SK-N-SH treated with all-trans-retinoic acid at 6 μM for 48 hours (cell line): Measurements from ENCODE around the gene FHIT.
A peak's percentile ranks its signal among the peaks of the same experiment; 100 is the strongest.

Experiments
- ATAC-seq: fragments of 200-7000 bp; cut with Tn5 transposase; 3 replicates; pipeline ENCODE4 v1.9.1; 2020; ENCODE audit warnings: mild to moderate bottlenecking, moderate library complexity
- ARNTL ChIP-seq: fragments of 450-650 bp; formaldehyde crosslinking; IDR thresholded peaks from 2 replicates; pipeline ENCODE4 v1.5.0; 2020; ENCODE audit warnings: low read depth, mild to moderate bottlenecking, moderate library complexity, borderline replicate concordance
- BACH2 ChIP-seq: fragments of 250-450 bp; sonication (Bioruptor Pico); IDR thresholded peaks from 2 replicates; pipeline ENCODE4 v1.9.0; 2021; ENCODE audit warnings: mild to moderate bottlenecking, borderline replicate concordance
- ESRRG ChIP-seq: fragments of 250-450 bp; sonication (Bioruptor Pico); IDR thresholded peaks from 2 replicates; pipeline ENCODE4 v1.6.1; 2021; ENCODE audit warnings: mild to moderate bottlenecking
- GLIS3 ChIP-seq: fragments of 250-450 bp; sonication (Bioruptor Pico); IDR thresholded peaks from 2 replicates; pipeline ENCODE4 v1.5.0; 2020; ENCODE audit warnings: mild to moderate bottlenecking, moderate library complexity
- ISL1 ChIP-seq: fragments of 250-450 bp; sonication (Bioruptor Pico); IDR thresholded peaks from 2 replicates; pipeline ENCODE4 v2.1.2; 2022; ENCODE audit warnings: mild to moderate bottlenecking, moderate library complexity
- OSR1 ChIP-seq: fragments of 250-450 bp; sonication (Bioruptor Pico); IDR thresholded peaks from 2 replicates; pipeline ENCODE4 v1.8.0; 2022; ENCODE audit warnings: moderate library complexity, mild to moderate bottlenecking, inconsistent platforms
- PATZ1 ChIP-seq: fragments of 250-450 bp; sonication (Bioruptor Pico); IDR thresholded peaks from 2 replicates; pipeline ENCODE4 v1.8.0; 2020; ENCODE audit warnings: mild to moderate bottlenecking, moderate library complexity, borderline replicate concordance
- PPARA ChIP-seq: fragments of 250-450 bp; sonication (Bioruptor Pico); IDR thresholded peaks from 2 replicates; pipeline ENCODE4 v1.5.0; 2020; ENCODE audit warnings: mild to moderate bottlenecking, borderline replicate concordance
- RARB ChIP-seq: fragments of 250-450 bp; sonication (Bioruptor Pico); IDR thresholded peaks from 2 replicates; pipeline ENCODE4 v1.8.0; 2021; ENCODE audit warnings: mild to moderate bottlenecking, moderate library complexity
- SNAI2 ChIP-seq: fragments of 250-450 bp; sonication (Bioruptor Pico); IDR thresholded peaks from 2 replicates; pipeline ENCODE4 v1.5.0; 2020; ENCODE audit warnings: mild to moderate bottlenecking, moderate library complexity
- TCF4 ChIP-seq: fragments of 250-450 bp; sonication (Bioruptor Pico); IDR thresholded peaks from 2 replicates; pipeline ENCODE4 v1.8.0; 2021; ENCODE audit warnings: mild to moderate bottlenecking, moderate library complexity, borderline replicate concordance
- TOX ChIP-seq: fragments of 250-450 bp; sonication (Bioruptor Pico); IDR thresholded peaks from 2 replicates; pipeline ENCODE4 v1.8.0; 2021; ENCODE audit warnings: mild to moderate bottlenecking, moderate library complexity, borderline replicate concordance
- TSHZ2 ChIP-seq: fragments of 250-450 bp; sonication (Bioruptor Pico); IDR thresholded peaks from 2 replicates; pipeline ENCODE4 v1.5.0; 2020; ENCODE audit warnings: mild to moderate bottlenecking, moderate library complexity
- ZC3H10 ChIP-seq: fragments of 250-450 bp; sonication (Bioruptor Pico); IDR thresholded peaks from 2 replicates; pipeline ENCODE4 v1.5.1; 2021; ENCODE audit warnings: mild to moderate bottlenecking, moderate library complexity
- ZFP3 ChIP-seq: fragments of 250-450 bp; sonication (Bioruptor Pico); IDR thresholded peaks from 2 replicates; pipeline ENCODE4 v1.5.0; 2020; ENCODE audit warnings: mild to moderate bottlenecking, moderate library complexity
- ZFP30 ChIP-seq: fragments of 450-650 bp; formaldehyde crosslinking; IDR thresholded peaks from 2 replicates; pipeline ENCODE4 v1.5.0; 2022; ENCODE audit warnings: mild to moderate bottlenecking, moderate library complexity
- ZNF565 ChIP-seq: fragments of 450-650 bp; formaldehyde crosslinking; conservative IDR thresholded peaks from 2 replicates; pipeline ENCODE4 v1.5.0; 2020; ENCODE audit warnings: low read depth, mild to moderate bottlenecking, moderate library complexity
- ZNF70 ChIP-seq: fragments of 450-650 bp; formaldehyde crosslinking; IDR thresholded peaks from 2 replicates; pipeline ENCODE4 v1.5.0; 2020; ENCODE audit warnings: mild to moderate bottlenecking, moderate library complexity
- ZNF8 ChIP-seq: fragments of 450-650 bp; formaldehyde crosslinking; IDR thresholded peaks from 2 replicates; pipeline ENCODE4 v1.5.0; 2020; ENCODE audit warnings: mild to moderate bottlenecking, moderate library complexity
- TF ChIP-seq, protein P1 (sequence below): fragments of 250-450 bp; sonication (Bioruptor Pico); IDR thresholded peaks from 2 replicates; pipeline ENCODE4 v1.8.0; 2021; ENCODE audit warnings: low read depth, mild to moderate bottlenecking, moderate library complexity, borderline replicate concordance
- TF ChIP-seq, protein P2 (sequence below): fragments of 250-450 bp; sonication (Bioruptor Pico); IDR thresholded peaks from 2 replicates; pipeline ENCODE4 v1.5.1; 2020; ENCODE audit warnings: low read depth, mild to moderate bottlenecking, moderate library complexity

The FHIT gene

DNA sequence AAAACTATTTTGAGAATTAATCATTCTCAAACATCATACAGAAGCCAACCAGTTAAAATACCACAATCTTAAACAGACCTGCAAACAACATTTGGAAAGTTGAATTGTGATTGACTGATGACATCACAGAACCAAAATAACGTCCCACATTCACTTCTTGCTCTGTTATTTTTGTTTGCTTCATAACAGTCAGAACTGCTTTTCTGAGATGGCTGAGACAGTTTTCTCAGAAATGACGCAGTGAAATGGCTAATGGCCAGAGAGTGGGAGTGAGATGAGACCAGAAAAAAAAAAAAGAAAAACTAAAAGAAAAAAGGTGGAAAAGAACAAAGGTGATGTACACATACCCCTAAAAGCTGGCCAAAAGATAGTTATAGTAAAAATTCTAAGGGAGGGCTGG lies 1061.2 kb downstream of the FHIT start (continued):
- TF ChIP-seq, protein P1, sequence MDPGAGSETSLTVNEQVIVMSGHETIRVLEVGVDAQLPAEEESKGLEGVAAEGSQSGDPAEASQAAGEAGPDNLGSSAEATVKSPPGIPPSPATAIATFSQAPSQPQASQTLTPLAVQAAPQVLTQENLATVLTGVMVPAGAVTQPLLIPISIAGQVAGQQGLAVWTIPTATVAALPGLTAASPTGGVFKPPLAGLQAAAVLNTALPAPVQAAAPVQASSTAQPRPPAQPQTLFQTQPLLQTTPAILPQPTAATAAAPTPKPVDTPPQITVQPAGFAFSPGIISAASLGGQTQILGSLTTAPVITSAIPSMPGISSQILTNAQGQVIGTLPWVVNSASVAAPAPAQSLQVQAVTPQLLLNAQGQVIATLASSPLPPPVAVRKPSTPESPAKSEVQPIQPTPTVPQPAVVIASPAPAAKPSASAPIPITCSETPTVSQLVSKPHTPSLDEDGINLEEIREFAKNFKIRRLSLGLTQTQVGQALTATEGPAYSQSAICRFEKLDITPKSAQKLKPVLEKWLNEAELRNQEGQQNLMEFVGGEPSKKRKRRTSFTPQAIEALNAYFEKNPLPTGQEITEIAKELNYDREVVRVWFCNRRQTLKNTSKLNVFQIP, result no peak
- no peak for TF ChIP-seq PPARA (CRISPR knock-in tag)
- TF ChIP-seq, all 23 proteins: peak for 0

GRCh38 chr3:60189304-60189703 lies 1061.9 kb downstream of the FHIT start:
- TF ChIP-seq, protein P2, sequence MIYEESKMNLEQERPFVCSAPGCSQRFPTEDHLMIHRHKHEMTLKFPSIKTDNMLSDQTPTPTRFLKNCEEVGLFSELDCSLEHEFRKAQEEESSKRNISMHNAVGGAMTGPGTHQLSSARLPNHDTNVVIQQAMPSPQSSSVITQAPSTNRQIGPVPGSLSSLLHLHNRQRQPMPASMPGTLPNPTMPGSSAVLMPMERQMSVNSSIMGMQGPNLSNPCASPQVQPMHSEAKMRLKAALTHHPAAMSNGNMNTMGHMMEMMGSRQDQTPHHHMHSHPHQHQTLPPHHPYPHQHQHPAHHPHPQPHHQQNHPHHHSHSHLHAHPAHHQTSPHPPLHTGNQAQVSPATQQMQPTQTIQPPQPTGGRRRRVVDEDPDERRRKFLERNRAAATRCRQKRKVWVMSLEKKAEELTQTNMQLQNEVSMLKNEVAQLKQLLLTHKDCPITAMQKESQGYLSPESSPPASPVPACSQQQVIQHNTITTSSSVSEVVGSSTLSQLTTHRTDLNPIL (CRISPR knock-in tag), result no peak
- peak; percentile 57 for TF ChIP-seq ISL1 (CRISPR knock-in tag)
- no peak for ATAC-seq

DNA sequence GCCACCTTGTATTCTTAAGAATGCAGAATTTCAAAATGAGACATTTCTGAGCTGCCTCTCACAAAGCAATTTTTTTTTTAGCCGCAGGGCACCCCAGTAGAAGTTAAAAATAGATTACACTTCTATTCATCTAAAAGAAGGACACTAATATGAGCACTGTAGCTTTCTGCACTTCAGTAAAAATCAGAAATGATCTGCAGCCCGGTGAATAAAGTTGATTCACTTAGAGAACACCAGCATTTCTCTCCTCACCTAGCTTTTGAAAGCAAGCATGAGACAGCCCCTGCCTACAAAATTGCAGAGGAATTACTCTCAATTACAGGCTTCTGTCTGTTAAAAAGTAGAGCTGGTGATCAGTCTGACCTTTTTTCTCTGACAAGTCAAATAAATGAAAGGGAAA lies 1062.4 kb downstream of the FHIT start:
- TF ChIP-seq TOX (CRISPR knock-in tag) (no peak), ZNF70 (CRISPR knock-in tag) (no peak), TCF4 (CRISPR knock-in tag) (no peak), ESRRG (no peak), ZNF8 (CRISPR knock-in tag) (no peak), ZC3H10 (CRISPR knock-in tag) (no peak), GLIS3 (CRISPR knock-in tag) (no peak), SNAI2 (CRISPR knock-in tag) (no peak), BACH2 (CRISPR knock-in tag) (no peak), ZFP3 (CRISPR knock-in tag) (no peak), PATZ1 (no peak), TSHZ2 (no peak), ZNF565 (CRISPR knock-in tag) (no peak), OSR1 (CRISPR knock-in tag) (no peak), ARNTL (CRISPR knock-in tag) (no peak)
- TF ChIP-seq, protein P1, result no peak
- ATAC-seq, result no peak

- no peak for ATAC-seq
- TF ChIP-seq OSR1 (CRISPR knock-in tag), result no peak
- TF ChIP-seq ZFP30 (CRISPR knock-in tag), result no peak
- TF ChIP-seq RARB (CRISPR knock-in tag), result no peak
- TF ChIP-seq ARNTL (CRISPR knock-in tag), result no peak
- no peak for TF ChIP-seq ISL1 (CRISPR knock-in tag)
- TF ChIP-seq ZNF70 (CRISPR knock-in tag), result no peak
- TF ChIP-seq ZNF565 (CRISPR knock-in tag), result no peak
- no peak for TF ChIP-seq BACH2 (CRISPR knock-in tag)
- TF ChIP-seq PATZ1, result no peak
- TF ChIP-seq TOX (CRISPR knock-in tag), result no peak
- TF ChIP-seq ZFP3 (CRISPR knock-in tag), result no peak
- TF ChIP-seq, protein P2 (CRISPR knock-in tag), result no peak
Observed at GRCh38 chr3:60187343-60187742, 1063.9 kb downstream of the FHIT start.
